Inferior parietal cortex (tissue), 1 donor: ENCODE measurements around the gene MRO.
"Not testable (repeated sequence)": the region's sequence is repeated elsewhere in the genome, so short reads cannot be mapped to it uniquely, and the experiment has no call there.

Source experiments
- DNase-seq: peaks from one replicate; pipeline ENCODE4 v3.0.0-alpha.2; 2016; ENCODE audit errors: extremely low spot score

Gene MRO

GRCh38 chr18:50819728-50820378 is at the start of gene MRO:
TSS of gene MRO (minus strand) at chr18:50820016. CDS start at chr18:50809400, 10,616 bp downstream.
- peak; percentile 85 for DNase-seq

- no peak for DNase-seq
Measured at GRCh38 chr18:50869150-50869549, 49.3 kb upstream of the MRO start.

DNA sequence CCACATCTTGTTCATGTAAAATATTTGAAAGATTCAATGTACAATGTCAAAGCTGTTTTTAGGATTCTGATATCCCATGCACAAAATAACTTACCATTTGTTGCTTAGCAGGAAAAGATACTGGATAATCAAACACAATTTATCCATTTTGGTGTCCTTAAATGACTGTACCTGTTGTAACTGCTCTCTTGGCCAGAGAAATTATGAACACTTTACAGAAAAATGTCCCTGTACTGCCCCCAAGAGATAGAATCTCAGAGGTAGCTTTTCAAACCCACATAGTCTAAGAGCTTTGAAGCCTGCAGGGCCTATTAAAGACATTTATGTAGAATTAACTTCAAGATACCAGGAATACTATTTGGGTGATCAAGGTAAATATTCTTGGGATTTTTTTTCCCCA is 46.9 kb upstream of the MRO start:
- peak; percentile 41 for DNase-seq

GRCh38 chr18:50863840-50864375 is 44.1 kb upstream of the MRO start:
- no peak for DNase-seq

- DNase-seq = no peak
Measured at GRCh38 chr18:50862401-50862800, 42.6 kb upstream of the MRO start.

- DNase-seq = no peak
Measured at GRCh38 chr18:50861617-50862016, 41.8 kb upstream of the MRO start.

- DNase-seq = no peak
Measured at GRCh38 chr18:50859793-50860555, 40.2 kb upstream of the MRO start.

GRCh38 chr18:50857694-50858093 is 37.9 kb upstream of the MRO start:
- no peak for DNase-seq

DNA sequence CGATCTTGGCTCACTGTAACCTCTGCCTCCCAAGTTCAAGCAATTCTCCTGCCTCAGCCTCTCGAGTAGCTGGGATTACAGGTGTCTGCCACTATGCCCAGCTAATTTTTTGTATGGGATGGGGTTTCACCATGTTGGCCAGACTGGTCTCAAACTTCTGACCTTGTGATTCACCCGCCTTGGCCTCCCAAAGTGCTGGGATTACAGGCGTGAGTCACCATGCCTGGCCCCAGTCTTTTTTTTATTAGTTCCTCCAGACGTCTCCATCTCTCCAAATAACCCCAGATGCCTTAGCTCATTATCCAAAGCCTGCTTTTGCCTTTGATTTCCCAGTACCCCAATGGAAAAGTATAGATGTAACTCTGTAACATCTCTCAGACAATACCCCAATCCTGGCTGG is 37.4 kb upstream of the MRO start:
- DNase-seq = not testable (repeated sequence)

DNA sequence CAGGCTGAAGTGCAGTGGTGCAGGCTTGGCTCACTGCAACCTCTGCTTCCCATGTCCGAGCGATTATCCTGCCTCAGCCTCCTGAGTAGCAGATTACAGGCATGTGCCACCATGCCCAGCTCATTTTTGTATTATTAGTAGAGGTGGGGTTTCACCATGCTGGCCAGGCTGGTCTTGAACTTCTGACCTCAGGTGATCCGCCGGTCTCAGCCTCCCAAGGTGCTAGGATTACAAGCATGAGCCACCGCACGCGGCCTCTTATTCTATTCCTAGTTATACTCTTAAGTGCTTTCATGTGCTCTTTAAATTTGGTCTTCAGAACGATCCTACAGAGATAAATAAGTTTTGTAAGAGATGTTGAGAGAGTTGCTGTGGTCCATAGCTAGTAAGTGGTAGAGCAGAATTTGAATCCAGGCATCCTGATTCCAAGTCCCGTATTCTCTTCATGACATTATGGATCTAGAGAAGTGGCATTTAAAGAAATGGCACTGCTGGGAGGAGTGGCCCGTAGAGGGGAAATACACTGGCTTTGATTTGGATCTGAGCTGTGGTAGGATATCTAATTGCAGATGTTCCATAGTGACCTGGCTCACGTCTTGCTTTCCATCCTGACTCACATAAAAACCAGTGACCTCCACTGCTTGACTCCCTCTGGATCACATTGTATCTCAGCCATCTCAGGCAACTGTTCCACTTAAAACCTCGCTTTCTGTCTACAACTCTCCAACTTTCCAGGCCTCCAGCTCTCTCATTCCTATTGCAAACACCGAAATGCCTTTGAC is 36.4 kb upstream of the MRO start:
- no peak for DNase-seq

- no peak for DNase-seq
Measured at GRCh38 chr18:50853863-50854271, 34.1 kb upstream of the MRO start.

- DNase-seq = no peak
Measured at GRCh38 chr18:50850307-50851065, 30.7 kb upstream of the MRO start.

DNA sequence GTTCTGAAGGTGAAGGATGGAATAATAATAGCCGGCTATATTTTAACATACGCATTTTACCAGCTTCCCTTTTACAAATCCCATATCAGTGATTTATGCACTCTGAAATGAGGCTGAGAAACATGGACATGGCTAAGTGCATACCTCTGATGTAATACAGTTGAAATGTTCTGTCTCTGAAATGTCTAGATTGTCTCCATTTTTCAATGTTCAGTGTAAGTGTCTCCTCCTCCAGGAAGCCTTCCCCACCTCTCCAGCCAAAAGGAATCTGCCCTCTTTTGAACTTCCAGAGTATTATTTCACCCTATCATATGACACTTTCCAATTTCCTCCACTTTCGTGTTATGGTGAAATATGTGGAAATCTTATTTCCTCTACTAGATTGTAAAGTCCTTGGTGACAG is 29.6 kb upstream of the MRO start:
- no peak for DNase-seq

- DNase-seq = no peak
Measured at GRCh38 chr18:50848991-50849390, 29.2 kb upstream of the MRO start.

- no peak for DNase-seq
Measured at GRCh38 chr18:50848061-50848551, 28.3 kb upstream of the MRO start.

GRCh38 chr18:50847192-50847591 is 27.4 kb upstream of the MRO start:
- peak; percentile 30 for DNase-seq

GRCh38 chr18:50844960-50845359 is 25.1 kb upstream of the MRO start:
- no peak for DNase-seq

DNA sequence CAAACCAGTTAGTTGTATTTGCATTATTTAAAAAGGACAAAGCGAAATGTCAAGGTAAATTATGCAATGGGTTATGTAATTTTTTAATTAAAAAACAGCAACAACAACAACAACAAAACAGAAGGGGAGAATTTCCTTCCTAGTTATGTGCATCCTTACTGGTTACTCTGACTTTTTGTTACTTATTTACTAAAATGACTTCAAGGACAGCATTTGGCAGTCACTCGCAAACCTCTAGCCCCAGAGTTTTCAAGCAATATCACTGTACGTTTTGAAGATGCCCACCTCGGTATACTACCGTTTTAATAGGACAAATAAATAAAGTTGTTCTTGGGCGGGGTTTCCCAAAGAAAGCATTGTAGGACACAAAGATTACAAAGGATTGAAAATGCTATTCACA is 24.7 kb upstream of the MRO start:
- DNase-seq = no peak

GRCh38 chr18:50842846-50843245 is 23.0 kb upstream of the MRO start:
- no peak for DNase-seq

GRCh38 chr18:50839996-50840395 is 20.2 kb upstream of the MRO start:
- DNase-seq = no peak

GRCh38 chr18:50839341-50839740 is 19.5 kb upstream of the MRO start:
- no peak for DNase-seq
